ENCODE measurements around the gene CCL19. TPM values are rescaled to one million over a fixed set of nuclear protein-coding genes. Genes with fewer than 3 reads are reported as not detected.

Gene CCL19
- total RNA-seq, 4 donors from 2014 or later: 0.57 to 0.71 TPM; not detected in 2

DNA sequence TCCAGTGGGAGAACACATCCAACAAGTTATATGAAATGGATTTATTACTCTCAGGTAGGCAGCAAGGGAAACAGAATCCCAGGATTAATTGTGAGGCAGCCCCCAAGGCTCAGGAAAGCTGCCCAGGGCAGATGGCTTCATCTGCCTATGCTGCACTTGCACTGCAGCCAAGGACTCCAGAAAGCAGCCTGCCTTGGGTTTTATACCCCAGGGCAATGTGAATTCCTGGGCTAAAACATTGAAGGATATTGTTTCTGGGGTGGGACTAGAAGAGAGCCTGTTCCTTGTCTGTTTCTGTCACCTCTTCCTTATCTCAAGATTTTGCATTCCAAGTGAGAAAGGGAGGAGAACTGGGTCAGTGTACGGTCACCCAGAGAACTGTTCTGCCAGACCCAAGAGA lies 19.8 kb downstream of the CCL19 start:
- Histone ChIP-seq H3K4me1 (peaks cover 10 to 15% (median 14%) of the 10 kb centered on the region in 4 donors), H3K27ac (replicated peaks in 1 of 4) (no peak overlapping the region), H3K36me3 (peaks cover 0 to 22% (median 6%) of the 10 kb centered on the region in 4 donors), H3K4me3 (no peak overlapping the region), H3K9me3 (no peaks in the 10 kb centered on the region), H3K27me3 (no peaks in the 10 kb centered on the region)
- 100% methylated on average over 1 of the region's 1 CpG for WGBS
- intact Hi-C loops (cut with DNase I): no loop called here
- TF ChIP-seq EP300 (IDR thresholded peaks at IDR 0.05) (no peak), POLR2A (IDR thresholded peaks at IDR 0.05; ENCODE audit: low read depth) (no peak), POLR2AphosphoS5 (IDR thresholded peaks at IDR 0.05) (no peak)
- TF ChIP-seq, protein P1, sequence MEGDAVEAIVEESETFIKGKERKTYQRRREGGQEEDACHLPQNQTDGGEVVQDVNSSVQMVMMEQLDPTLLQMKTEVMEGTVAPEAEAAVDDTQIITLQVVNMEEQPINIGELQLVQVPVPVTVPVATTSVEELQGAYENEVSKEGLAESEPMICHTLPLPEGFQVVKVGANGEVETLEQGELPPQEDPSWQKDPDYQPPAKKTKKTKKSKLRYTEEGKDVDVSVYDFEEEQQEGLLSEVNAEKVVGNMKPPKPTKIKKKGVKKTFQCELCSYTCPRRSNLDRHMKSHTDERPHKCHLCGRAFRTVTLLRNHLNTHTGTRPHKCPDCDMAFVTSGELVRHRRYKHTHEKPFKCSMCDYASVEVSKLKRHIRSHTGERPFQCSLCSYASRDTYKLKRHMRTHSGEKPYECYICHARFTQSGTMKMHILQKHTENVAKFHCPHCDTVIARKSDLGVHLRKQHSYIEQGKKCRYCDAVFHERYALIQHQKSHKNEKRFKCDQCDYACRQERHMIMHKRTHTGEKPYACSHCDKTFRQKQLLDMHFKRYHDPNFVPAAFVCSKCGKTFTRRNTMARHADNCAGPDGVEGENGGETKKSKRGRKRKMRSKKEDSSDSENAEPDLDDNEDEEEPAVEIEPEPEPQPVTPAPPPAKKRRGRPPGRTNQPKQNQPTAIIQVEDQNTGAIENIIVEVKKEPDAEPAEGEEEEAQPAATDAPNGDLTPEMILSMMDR (IDR thresholded peaks at IDR 0.05): no peak
- DNase-seq (ENCODE audit: extremely low spot score): no peak

DNA sequence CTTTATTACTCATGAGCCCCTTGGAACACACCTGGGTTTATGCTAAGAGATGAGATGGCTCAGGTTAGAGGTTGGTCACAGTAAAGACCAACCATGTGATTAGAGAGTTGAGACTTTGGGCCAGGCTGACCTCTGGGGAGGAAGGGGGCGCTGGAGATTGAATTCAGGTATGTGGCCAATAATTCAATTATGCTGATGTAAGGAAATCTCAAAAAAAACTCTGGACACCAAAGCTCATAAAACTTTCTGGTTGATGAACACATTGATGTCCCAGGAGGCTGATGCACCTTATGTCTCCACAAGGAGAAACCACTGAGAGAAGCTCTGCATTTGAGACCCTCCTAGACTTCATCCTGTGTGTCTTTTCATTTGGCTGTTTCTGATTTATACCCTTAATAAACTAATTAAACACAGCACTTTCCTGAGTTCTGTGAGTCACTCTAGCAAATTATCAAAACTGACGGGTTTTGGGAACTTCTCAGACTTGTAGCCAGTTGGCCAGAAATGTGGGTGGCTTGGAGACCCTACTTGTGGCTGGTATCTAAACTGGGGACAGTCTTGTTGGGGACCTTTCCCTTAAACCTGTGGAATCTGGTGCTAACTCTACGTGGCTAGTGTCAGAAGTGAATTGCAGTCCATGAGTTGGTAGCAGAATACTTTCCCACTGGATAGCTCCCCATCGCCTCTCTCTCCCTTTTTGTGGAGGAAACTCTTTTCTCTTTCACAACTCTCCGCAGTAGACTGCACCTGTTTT lies 21.1 kb downstream of the CCL19 start:
- H3K4me3 ChIP-seq: no peak overlapping the region
- TF ChIP-seq EP300 (IDR thresholded peaks at IDR 0.05) (no peak), POLR2A (IDR thresholded peaks at IDR 0.05; ENCODE audit: low read depth) (no peak), POLR2AphosphoS5 (IDR thresholded peaks at IDR 0.05) (no peak)
- TF ChIP-seq, protein P1 (IDR thresholded peaks at IDR 0.05): no peak
- H3K36me3 ChIP-seq: peaks cover 0 to 22% (median 6%) of the 10 kb centered on the region in 4 donors
- no peaks in the 10 kb centered on the region for H3K9me3 ChIP-seq
- no peak overlapping the region for H3K27ac ChIP-seq (replicated peaks in 1 of 4)
- 87% methylated on average over 5 of the region's 5 CpGs for WGBS
- H3K27me3 ChIP-seq: no peaks in the 10 kb centered on the region
- peaks cover 11 to 19% (median 18%) of the 10 kb centered on the region in 4 donors for H3K4me1 ChIP-seq
- no peak for DNase-seq (ENCODE audit: extremely low spot score)
- intact Hi-C loops (cut with DNase I): loop anchor here (5.0 kb wide), 1 partner anchor 32 kb away; no protein-coding TSS in a partner anchor

DNA sequence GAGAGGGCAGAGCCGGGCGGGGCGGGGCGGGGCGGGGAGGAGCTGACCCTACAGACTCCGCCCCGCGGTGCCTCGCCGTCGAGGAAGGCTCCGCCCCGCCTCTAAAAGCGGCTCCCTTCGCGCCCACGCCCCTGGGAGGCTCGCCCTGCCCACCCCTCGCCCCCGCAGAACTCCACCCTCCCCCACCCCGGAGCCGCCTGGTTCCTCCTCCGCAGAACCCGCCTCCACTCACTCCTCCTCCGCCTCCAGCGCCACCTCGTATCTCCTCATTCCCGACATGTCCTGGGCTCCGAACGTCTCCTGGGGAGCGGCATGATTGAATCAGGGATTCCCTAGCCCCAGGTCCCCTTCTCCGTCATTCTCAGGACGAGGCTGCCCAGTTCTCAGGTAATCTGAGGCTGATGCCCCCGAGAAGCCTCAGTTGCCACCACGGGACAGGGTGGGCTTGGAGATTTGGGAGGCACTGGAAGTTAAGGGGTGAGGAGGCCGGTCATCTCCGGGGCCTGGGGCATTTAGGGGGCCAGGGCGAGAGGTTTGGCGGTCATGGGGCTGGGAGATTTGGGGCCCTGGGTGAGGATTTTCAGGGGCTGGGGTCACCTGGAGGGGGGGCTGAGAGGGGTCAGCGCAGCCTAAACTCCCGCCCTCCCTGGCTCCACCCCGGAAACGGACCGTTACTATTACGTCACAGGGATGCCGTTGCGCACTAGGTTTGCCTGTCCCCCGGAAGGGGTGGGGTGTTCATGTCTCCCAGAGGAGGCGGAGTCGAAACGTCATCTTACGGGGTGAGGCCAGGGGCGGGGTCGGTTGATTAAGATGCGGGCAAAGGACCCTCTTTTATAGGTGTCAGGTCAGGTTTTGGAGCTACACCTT lies 25.5 kb downstream of the CCL19 start:
- Histone ChIP-seq H3K4me3 (peak overlapping the region; percentile 72 to 82 (median 76)), H3K36me3 (peaks cover 13 to 31% (median 27%) of the 10 kb centered on the region in 4 donors), H3K27me3 (no peaks in the 10 kb centered on the region), H3K27ac (replicated peaks in 1 of 4) (peak overlapping the region; percentile 98 to 100 (median 98)), H3K9me3 (no peaks in the 10 kb centered on the region), H3K4me1 (peaks cover 21 to 38% (median 30%) of the 10 kb centered on the region in 4 donors)
- intact Hi-C loops (cut with DNase I): loop anchor here (5.0 kb wide), 1 partner anchor 37 kb away; no protein-coding TSS in a partner anchor
- peak; percentile 98 for DNase-seq (ENCODE audit: extremely low spot score)
- 0% methylated on average over 22 of the region's 55 CpGs for WGBS
- peak; percentile 87 to 98 for TF ChIP-seq POLR2AphosphoS5 (IDR thresholded peaks at IDR 0.05)
- TF ChIP-seq POLR2A (IDR thresholded peaks at IDR 0.05; ENCODE audit: low read depth): peak; percentile 90
- no peak for TF ChIP-seq EP300 (IDR thresholded peaks at IDR 0.05)
- TF ChIP-seq, protein P1 (IDR thresholded peaks at IDR 0.05): no peak

DNA sequence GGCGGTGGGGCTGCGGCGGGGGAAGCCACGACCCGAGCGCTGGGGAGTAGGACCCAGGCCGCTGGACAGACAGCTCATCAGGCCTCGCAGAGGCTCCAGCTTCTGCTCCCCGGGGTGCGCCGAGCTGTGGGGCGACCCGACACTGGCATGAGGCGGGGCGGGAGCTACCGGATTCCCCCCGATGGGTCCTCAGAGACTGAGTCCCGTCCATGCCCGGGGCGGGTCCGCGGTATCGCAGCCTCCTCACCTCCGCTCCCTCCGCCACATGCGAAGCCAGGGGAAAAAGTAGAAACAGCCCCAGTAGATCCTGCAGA lies 26.1 kb downstream of the CCL19 start:
- 1% methylated on average over 13 of the region's 26 CpGs for WGBS
- no peaks in the 10 kb centered on the region for H3K9me3 ChIP-seq
- intact Hi-C loops (cut with DNase I): loop anchor here (5.0 kb wide), 1 partner anchor 37 kb away; no protein-coding TSS in a partner anchor
- H3K27ac ChIP-seq (replicated peaks in 1 of 4): peak overlapping the region; percentile 98 to 100 (median 98)
- H3K36me3 ChIP-seq: peaks cover 13 to 36% (median 33%) of the 10 kb centered on the region in 4 donors
- H3K4me1 ChIP-seq: peaks cover 21 to 38% (median 30%) of the 10 kb centered on the region in 4 donors
- H3K27me3 ChIP-seq: no peaks in the 10 kb centered on the region
- DNase-seq (ENCODE audit: extremely low spot score): no peak
- peak overlapping the region; percentile 72 to 82 (median 76) for H3K4me3 ChIP-seq
- no peak for TF ChIP-seq POLR2A (IDR thresholded peaks at IDR 0.05; ENCODE audit: low read depth)
- TF ChIP-seq, protein P1 (IDR thresholded peaks at IDR 0.05): peak in 1 of 3 experiments; percentile 14

Data from esophagus muscularis mucosa (tissue), 4 donors.